Heart left ventricle (tissue), 16 donors: ENCODE results near the gene POU3F1. TPM values are rescaled to one million over a fixed set of nuclear protein-coding genes. Genes with fewer than 3 reads are reported as not detected.

Experiments
- ATAC-seq, 4 donors: fragments of 200-7000 bp; cut with Tn5 transposase; one replicate each; pipeline ENCODE4 v1.9.1; 2020 to 2022; ENCODE audit warnings: moderate library complexity in 4 of 4, mild to moderate bottlenecking in 3 of 4, moderate number of reproducible peaks in 1 of 4
- DNase-seq, 5 donors: peaks; one replicate each; pipeline ENCODE4 v3.0.0-alpha.2; 2020
- H3K27ac ChIP-seq, 12 donors: fragments of 200-600 bp; sonication (generic) in 4 of 12; one replicate each; pipeline versions ENCODE4 v1.5.0 to v1.8.0; 2016 to 2022; ENCODE audit warnings: mild to moderate bottlenecking in 2 of 12
- H3K27me3 ChIP-seq, 9 donors: fragments of 200-600 bp; sonication (generic) in 2 of 9; one replicate each; pipeline versions ENCODE4 v1.5.1 to v1.8.0; 2016 to 2022; ENCODE audit warnings: mild to moderate bottlenecking in 3 of 9
- H3K36me3 ChIP-seq, 9 donors: fragments of 200-600 bp; sonication (generic) in 2 of 9; one replicate each; pipeline versions ENCODE4 v1.5.0 to v1.8.0; 2018 to 2022; ENCODE audit warnings: mild to moderate bottlenecking in 2 of 9
- H3K4me1 ChIP-seq, 12 donors: fragments of 200-600 bp; sonication (generic) in 4 of 12; one replicate each; pipeline versions ENCODE4 v1.5.0 to v1.8.0; 2016 to 2022; ENCODE audit warnings: mild to moderate bottlenecking in 3 of 12
- H3K4me3 ChIP-seq, 12 donors: fragments of 200-600 bp; sonication (generic) in 4 of 12; one replicate each; pipeline versions ENCODE4 v1.5.0 to v1.8.0; 2017 to 2022; ENCODE audit warnings: mild to moderate bottlenecking in 9 of 12, moderate library complexity in 4 of 12
- H3K9me3 ChIP-seq, 12 donors: fragments of 200-600 bp; sonication (generic) in 4 of 12; one replicate each; pipeline versions ENCODE4 v1.5.0 to v1.8.0; 2016 to 2022; ENCODE audit warnings: mild to moderate bottlenecking in 1 of 12
- CTCF ChIP-seq, 12 donors: fragments of 200-600 bp; sonication (generic) in 4 of 12; IDR thresholded peaks; one replicate each; pipeline versions ENCODE4 v1.5.0 to v1.8.0; 2018 to 2022; ENCODE audit warnings: antibody characterized with exemption in 12 of 12, mild to moderate bottlenecking in 5 of 12
- POLR2A ChIP-seq, 2 donors: fragments of 450-650 bp; IDR thresholded peaks; one replicate each; pipeline ENCODE4 v1.6.1; 2017; ENCODE audit warnings: antibody characterized with exemption in 2 of 2, mild to moderate bottlenecking in 2 of 2, moderate library complexity in 2 of 2
- WGBS, 4 donors: extraction: QIAGEN DNeasy Blood & Tissue Kit in 2 of 4; methylation state at CpG; one replicate each; pipeline versions ENCODE4 v1.1.5 to v1.1.7; 2013 to 2018; 5-methylcytosine and 5-hydroxymethylcytosine counted together
- intact Hi-C, 10 donors: fragments of 100-400 bp; cut with DNase I; formaldehyde crosslinking; loops; one replicate each; pipeline versions ENCODE4 v1.11.1 to v1.14.2; 2022
- polyA plus RNA-seq, 2 donors: library from polyadenylated mRNA; stranded (reverse); fragments of 200-250 nt; gene quantifications; one replicate each; pipeline ENCODE4 v1.2.3, GENCODE V29; 2013
- total RNA-seq, 9 donors: library from RNA; depleted of rRNA in 2 of 9; stranded (reverse); fragments of >200 nt in 2 of 9; fragmentation: NEBNext Ultra II Directional in 3 of 9; extraction: Animal tissue kit (Norgen Biotek cat#: 25700) in 3 of 9; gene quantifications; one replicate each; pipeline versions ENCODE4 v1.1.0 to v1.2.4, GENCODE V29; 2016 to 2023
- donor health status: ischemic (EF 13 %, LVEDD 7.1; RV severe dilation, severe dysfunction).
- donor health status: healthy with polysubstance abuse.
- donor health status: DM: no; HTN: yes; CAD: no.
- donor health status: DM: no; HTN: no; CAD: no.
- donor health status: ischemic (EF 25% LVEDD 6.9; RV normal size, moderate dysfunction).
- donor health status: ischemic (EF 25% LVEDD 5.7; RV mildly dilated, moderate dysfunction).
- donor health status: healthy.
- donor health status: DM: yes; HTN: yes; CAD: no.
- donor health status: ischemic (EF 35%, LVEDD 5.7; RV mildly dilated, moderate dysfunction).
- donor health status: nonischemic (EF 11% LVEDD 7.7; RV severe dilation, severe dysfunction).
- donor health status: DM: yes; HTN: yes; CAD: no.
- donor health status: PGD.
- donor health status: ischemic (EF 29% LVEDD 5.4; RV normal size, mild dysfunction).
- donor health status: nonischemic (EF 23%, LVEDD 6.1; RV moderate dilation, normal function).

The POU3F1 gene
- total and polyA plus RNA-seq, 11 donors: 0.17 to 0.18 TPM; not detected in 9

DNA sequence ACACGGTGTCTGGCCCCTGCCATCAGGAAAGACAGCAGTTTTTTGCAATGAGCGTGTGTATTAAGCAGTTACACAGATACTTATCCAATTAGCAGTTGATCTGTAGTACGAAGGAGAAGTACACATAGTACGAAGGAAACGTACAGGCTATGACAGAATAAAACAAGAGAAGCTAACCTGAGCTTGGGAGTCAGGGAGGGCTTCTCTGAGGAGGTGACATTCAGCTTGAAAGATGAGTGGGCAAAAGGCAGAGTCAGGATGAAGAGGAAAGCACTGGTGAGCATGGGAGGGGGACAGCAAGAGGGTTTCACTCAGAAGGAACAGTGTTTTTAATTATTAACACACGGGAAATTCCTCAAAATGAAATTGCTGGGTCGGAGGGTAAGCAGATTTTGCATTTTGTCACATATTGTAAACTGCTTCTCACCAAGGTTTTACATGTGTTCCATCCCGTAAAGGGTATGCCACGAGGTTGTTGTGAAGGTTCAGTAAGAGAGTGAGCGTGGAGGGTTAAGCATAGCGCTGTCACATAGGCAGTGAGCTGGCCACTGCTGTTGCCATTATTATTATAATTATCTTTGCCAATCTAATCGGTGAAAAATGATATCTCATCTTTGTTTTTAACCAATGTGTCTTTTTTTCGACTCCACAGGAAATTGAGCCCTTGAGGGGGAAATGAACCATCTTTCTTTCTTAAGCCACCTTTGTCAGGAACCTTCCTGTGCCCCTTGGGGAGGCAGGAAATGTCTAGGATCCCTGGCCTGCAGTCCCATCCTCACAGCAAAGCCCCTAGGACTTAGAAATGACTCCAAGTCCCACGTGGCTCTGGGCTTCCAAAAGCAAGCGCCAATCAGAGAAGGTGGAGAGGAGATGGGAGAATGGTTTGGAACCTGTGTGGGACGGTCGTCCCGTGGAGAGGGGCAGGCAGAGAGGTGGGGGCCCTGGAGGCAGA is 47.3 kb upstream of the POU3F1 start:
- H3K4me1 ChIP-seq: no peaks in the 10 kb centered on the region
- H3K9me3 ChIP-seq: no peaks in the 10 kb centered on the region
- intact Hi-C loops: no loop called here
- H3K27ac ChIP-seq: no peak overlapping the region
- WGBS, 4 donors: 54 to 66% (median 64%) methylated on average over 18 of the region's 18 CpGs
- peaks cover 0 to 43% (median 5%) of the 10 kb centered on the region in 9 donors for H3K27me3 ChIP-seq
- DNase-seq: no peak
- TF ChIP-seq CTCF (IDR thresholded peaks at IDR 0.05) (no peak), POLR2A (IDR thresholded peaks at IDR 0.05) (no peak)
- no peaks in the 10 kb centered on the region for H3K36me3 ChIP-seq
- ATAC-seq: no peak
- no peak overlapping the region for H3K4me3 ChIP-seq

DNA sequence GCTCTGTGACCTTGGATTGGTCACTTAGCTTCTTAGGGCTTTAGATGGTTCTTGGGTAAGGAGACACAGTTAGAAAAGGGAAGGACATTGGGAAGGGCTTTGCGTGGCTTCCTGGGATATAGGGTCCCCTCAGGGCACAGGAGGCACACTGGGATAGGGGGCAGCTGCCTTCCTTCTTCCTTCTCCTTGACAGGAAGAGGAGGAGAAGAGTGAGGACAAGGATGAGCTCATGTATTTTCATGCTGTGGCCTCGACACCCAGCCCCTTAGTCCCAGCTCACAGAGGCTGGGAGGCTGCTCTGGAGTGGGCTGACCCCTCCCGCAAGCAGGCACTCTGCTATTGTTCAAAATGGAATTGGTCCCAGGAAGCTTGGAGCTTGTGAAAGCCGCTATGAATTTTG is 45.7 kb upstream of the POU3F1 start:
- no peak overlapping the region for H3K4me3 ChIP-seq
- TF ChIP-seq CTCF (IDR thresholded peaks at IDR 0.05): no peak
- no peak for TF ChIP-seq POLR2A (IDR thresholded peaks at IDR 0.05)
- H3K4me1 ChIP-seq: no peaks in the 10 kb centered on the region
- H3K27me3 ChIP-seq: peaks cover 0 to 51% (median 5%) of the 10 kb centered on the region in 9 donors
- ATAC-seq (no peak), DNase-seq (no peak)
- H3K36me3 ChIP-seq: no peaks in the 10 kb centered on the region
- intact Hi-C loops: no loop called here
- 42 to 45% (median 42%) methylated on average over 4 of the region's 4 CpGs for WGBS, 4 donors
- no peaks in the 10 kb centered on the region for H3K9me3 ChIP-seq
- no peak overlapping the region for H3K27ac ChIP-seq

DNA sequence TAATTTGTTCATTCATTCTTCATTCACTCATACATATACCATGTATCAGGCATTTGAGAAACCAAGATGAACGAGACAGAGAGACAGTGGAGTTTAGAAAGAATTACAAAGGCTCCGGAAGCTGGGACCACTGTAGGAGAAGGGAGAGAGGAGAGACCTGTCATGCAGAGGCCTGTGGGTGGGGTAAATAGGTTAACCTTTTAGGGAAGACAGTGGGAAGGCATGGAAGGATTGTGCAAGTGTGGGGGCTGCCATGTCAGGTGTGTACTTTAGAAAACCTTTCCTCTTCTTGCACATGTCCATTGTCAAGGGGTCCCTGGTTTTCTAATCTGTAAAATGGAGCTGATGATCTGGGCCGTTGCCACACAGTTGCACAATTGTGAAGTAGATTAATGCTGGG is 44.2 kb upstream of the POU3F1 start:
- WGBS, 4 donors: 74 to 82% (median 79%) methylated on average over 3 of the region's 3 CpGs
- DNase-seq: no peak
- peaks cover 0 to 49% (median 5%) of the 10 kb centered on the region in 9 donors for H3K27me3 ChIP-seq

More for the DNA sequence above, 44.2 kb upstream of the POU3F1 start:
- ATAC-seq: no peak
- intact Hi-C loops: no loop called here
- no peaks in the 10 kb centered on the region for H3K36me3 ChIP-seq
- TF ChIP-seq CTCF (IDR thresholded peaks at IDR 0.05): no peak
- no peak for TF ChIP-seq POLR2A (IDR thresholded peaks at IDR 0.05)
- no peaks in the 10 kb centered on the region for H3K9me3 ChIP-seq
- H3K4me3 ChIP-seq: no peak overlapping the region
- H3K27ac ChIP-seq: no peak overlapping the region
- H3K4me1 ChIP-seq: peaks cover 0 to 5% (median 0%) of the 10 kb centered on the region in 12 donors
